BLaER1 (cell line): Measurements from ENCODE around the gene SLC5A3.
A peak's percentile ranks its signal among the peaks of the same experiment; 100 is the strongest.

ENCODE experiments used
- H3K27ac ChIP-seq: shearing (Covaris generic); formaldehyde crosslinking; 2 replicates; pipeline ENCODE4 v1.8.1; 2022
- H3K27me3 ChIP-seq: shearing (Covaris generic); formaldehyde crosslinking; 2 replicates; pipeline ENCODE4 v1.8.1; 2022
- H3K36me3 ChIP-seq: shearing (Covaris generic); formaldehyde crosslinking; 2 replicates; pipeline ENCODE4 v1.8.1; 2022
- H3K4me1 ChIP-seq: shearing (Covaris generic); formaldehyde crosslinking; 2 replicates; pipeline ENCODE4 v1.8.1; 2022
- H3K4me2 ChIP-seq: shearing (Covaris generic); formaldehyde crosslinking; 2 replicates; pipeline ENCODE4 v1.8.1; 2022
- H3K4me3 ChIP-seq: shearing (Covaris generic); formaldehyde crosslinking; 2 replicates; pipeline ENCODE4 v1.8.1; 2022
- H3K9ac ChIP-seq: shearing (Covaris generic); formaldehyde crosslinking; 2 replicates; pipeline ENCODE4 v1.8.1; 2022
- H3K9me3 ChIP-seq: shearing (Covaris generic); formaldehyde crosslinking; 2 replicates; pipeline ENCODE4 v1.8.1; 2022
- H4K20me1 ChIP-seq: shearing (Covaris generic); formaldehyde crosslinking; 2 replicates; pipeline ENCODE4 v1.8.1; 2022
- Cebpa-rat ChIP-seq: shearing (Covaris generic); IDR thresholded peaks from 2 replicates; pipeline ENCODE4 v1.8.1; 2022

The SLC5A3 gene

DNA sequence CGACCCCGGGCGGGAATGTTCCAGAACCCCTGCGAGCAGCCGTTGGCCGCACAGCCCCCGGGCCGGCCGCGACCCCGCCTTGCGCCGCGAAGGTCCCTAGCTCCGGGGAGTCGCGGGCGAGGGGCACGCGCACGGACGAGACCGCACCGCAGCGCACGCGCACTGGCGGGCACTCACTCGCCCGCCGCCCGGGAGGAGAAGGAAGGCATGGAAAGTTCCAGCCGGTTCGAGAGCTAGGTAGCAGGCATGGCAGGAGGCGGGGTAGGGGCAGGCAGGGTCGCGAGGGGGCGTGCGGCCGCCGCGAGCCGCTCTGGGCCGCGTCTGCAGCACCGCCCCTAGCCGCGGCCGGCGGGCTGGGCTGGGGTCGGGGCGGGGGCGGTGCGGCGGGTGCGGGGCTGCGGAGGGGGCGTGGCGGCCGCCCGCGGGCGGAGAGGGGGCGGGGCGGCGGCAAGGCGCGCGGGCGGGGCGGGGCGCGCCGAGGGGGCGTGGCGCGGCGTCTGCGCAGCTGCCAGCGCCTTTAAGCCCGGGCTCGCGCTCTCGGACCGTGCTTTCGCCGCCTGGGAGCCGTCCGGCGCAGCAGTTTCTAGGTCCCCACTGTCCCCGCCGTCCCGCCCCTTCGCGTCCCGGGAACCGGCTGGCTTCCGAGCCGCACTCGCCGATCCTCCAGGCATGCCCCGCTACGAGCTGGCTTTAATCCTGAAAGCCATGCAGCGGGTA is at the start of gene SLC5A3, which contains the start of gene MRPS6:
Gene SLC5A3, plus strand, starts transcription at position 547 of the 717 bp plus-strand sequence. CDS start 21,621 bp downstream, outside the sequence.
Gene MRPS6, plus strand, starts transcription at position 547 of the 717 bp plus-strand sequence. Its CDS starts 123 bp downstream, at position 670.
- Histone ChIP-seq H3K4me3 (peak within 1 kb of the TSS; percentile 93), H4K20me1 (peaks cover 47% of the 10 kb centered on the region), H3K9ac (peak within 1 kb of the TSS; percentile 84), H3K27ac (peak within 1 kb of the TSS; percentile 86), H3K4me1 (peaks cover 45% of the 10 kb centered on the region), H3K9me3 (no peaks in the 10 kb centered on the region), H3K27me3 (no peaks in the 10 kb centered on the region), H3K4me2 (peak within 1 kb of the TSS; percentile 97), H3K36me3 (peaks cover 8% of the 10 kb centered on the region; the same call in 1 of the 2 replicates)
- no peak for TF ChIP-seq Cebpa-rat

DNA sequence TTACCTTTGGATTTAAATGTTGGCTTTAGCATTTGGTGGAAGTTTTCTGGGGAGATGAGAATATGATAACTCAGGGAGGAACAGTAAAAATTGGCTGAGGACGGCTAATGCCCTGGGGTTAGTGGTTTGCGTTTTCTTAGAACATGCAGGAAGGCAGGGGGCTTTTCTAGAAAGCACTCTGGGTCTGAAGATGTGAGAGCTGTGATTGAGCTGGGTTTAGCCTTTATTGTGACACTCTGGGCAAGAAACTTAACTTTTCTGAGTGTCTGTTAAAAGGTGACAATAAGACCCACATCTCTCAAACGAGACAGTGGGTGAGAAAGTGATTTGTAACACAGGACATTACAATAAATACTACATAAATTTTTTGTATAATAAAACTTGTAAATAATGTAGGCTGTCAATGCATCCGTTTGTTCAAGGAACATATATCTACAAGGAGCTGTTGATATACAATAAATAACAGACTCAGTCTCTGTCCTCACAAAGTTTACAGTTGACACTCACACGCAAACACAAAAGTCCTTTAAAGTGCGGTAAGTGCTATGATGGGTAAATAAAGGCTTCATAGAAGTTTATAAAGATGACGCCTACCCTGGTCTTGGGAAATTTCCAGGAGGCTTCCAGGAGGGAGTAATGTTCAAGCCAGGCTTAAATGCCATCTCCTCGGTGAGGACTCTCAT is 49.5 kb upstream of the SLC5A3 start:
- Histone ChIP-seq H3K9ac (no peak overlapping the region), H4K20me1 (no peaks in the 10 kb centered on the region), H3K4me1 (peaks cover 56% of the 10 kb centered on the region), H3K27ac (peak overlapping the region; percentile 75; the same call in 1 of the 2 replicates), H3K4me2 (peak overlapping the region; percentile 57; the same call in 1 of the 2 replicates), H3K27me3 (no peaks in the 10 kb centered on the region), H3K36me3 (no peaks in the 10 kb centered on the region), H3K9me3 (peaks cover 12% of the 10 kb centered on the region), H3K4me3 (no peak overlapping the region)
- TF ChIP-seq Cebpa-rat, result no peak

DNA sequence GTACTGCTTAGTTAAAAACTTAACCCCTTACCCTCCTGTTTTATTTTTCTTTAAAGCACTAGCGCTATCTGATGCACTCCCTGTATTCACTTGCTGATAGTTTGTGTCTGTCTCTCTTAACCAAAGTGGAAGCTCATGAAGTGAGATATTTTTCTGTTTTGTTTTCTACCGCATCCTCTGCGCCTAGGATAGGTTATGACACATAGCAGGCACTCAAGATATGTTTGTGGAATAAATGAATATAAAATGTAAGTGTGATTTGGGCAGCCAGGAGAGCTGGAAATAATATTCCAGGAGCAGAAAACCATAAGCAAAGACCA is 49.0 kb upstream of the SLC5A3 start:
- H3K36me3 ChIP-seq, result no peaks in the 10 kb centered on the region
- H3K4me2 ChIP-seq, result no peak overlapping the region
- no peak overlapping the region for H3K27ac ChIP-seq
- H3K27me3 ChIP-seq, result no peaks in the 10 kb centered on the region
- peaks cover 12% of the 10 kb centered on the region for H3K9me3 ChIP-seq
- TF ChIP-seq Cebpa-rat, result no peak
- H3K4me3 ChIP-seq, result no peak overlapping the region
- H4K20me1 ChIP-seq, result no peaks in the 10 kb centered on the region
- peaks cover 51% of the 10 kb centered on the region for H3K4me1 ChIP-seq
- no peak overlapping the region for H3K9ac ChIP-seq

DNA sequence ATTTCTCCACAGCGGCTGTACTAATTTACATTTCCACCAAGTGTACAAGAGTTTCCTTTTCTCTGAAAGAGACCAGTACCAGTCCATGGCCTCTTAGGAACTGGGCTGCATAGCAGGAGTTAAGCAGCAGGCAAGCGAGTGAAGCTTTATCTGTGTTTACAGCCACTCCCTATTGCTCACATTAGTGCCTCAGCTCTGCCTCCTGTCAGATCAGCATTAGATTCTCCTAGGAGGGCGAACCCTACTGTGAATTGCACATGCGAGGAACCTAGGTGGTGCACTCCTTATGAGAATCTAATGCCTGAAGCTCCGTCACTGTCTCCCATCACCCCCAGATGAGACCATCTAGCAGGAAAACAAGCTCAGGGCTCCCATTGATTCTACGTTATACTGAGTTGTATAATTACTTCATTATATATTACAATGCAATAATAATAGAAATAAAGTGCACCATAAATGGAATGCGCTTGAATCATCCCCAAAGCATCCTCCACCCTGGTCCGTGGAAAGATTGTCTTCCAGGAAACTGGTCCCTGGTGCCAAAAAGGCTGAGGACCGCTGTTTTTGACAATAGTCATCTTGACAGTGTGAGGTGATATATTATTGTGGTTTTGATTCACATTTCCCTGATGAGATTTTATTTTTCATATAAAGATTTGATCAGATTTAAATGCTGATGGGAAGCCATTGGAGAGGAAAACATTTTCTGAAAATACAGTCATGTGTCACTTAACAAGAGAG is 45.5 kb upstream of the SLC5A3 start:
- Histone ChIP-seq H3K27ac (no peak overlapping the region), H4K20me1 (no peaks in the 10 kb centered on the region), H3K27me3 (no peaks in the 10 kb centered on the region), H3K4me3 (no peak overlapping the region), H3K9me3 (peaks cover 6% of the 10 kb centered on the region; the same call in 1 of the 2 replicates), H3K4me2 (no peak overlapping the region), H3K36me3 (no peaks in the 10 kb centered on the region), H3K9ac (no peak overlapping the region), H3K4me1 (peaks cover 15% of the 10 kb centered on the region)
- TF ChIP-seq Cebpa-rat, result no peak

DNA sequence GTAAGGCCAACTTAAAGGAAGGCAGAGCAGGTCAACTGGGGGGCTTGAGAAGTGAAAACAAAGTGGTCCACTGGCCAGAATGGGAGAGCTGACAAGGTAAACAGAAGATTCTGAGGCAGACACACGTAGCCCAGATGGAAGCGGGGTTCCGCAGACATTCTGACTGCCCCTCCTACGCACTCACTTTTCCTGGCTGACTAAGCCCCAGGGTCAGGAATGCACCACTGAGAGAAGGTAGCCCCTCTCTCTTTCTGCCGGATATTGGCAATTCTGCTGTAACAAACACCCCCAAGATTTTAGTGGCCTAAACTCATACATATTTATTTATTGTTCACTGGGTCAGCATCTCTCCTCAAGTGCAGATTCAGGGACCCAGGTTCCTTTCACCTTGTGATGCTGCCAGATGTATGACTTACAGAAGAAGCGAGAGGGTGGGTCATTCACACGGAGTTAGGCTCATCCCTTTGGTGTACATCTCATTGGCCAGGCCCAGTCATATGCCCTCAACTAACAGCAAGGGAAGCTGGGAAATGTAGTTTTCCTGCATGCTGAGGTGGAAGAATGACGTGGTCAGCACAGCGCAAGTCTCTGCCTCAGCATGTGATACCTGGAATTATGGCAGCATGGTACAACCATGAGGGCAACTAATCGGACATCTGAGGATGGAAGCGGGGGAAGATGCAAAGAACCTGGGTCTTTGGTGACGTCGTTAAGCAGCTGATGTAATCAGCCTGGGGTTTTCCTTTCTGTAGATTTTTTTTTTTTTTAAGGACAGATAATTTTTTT is 43.4 kb upstream of the SLC5A3 start:
- TF ChIP-seq Cebpa-rat, result no peak
- no peak overlapping the region for H3K9ac ChIP-seq
- no peak overlapping the region for H3K4me3 ChIP-seq
- H3K27me3 ChIP-seq, result no peaks in the 10 kb centered on the region
- H4K20me1 ChIP-seq, result no peaks in the 10 kb centered on the region
- peaks cover 6% of the 10 kb centered on the region; the same call in 1 of the 2 replicates for H3K9me3 ChIP-seq
- H3K4me2 ChIP-seq, result no peak overlapping the region
- no peaks in the 10 kb centered on the region for H3K4me1 ChIP-seq
- H3K27ac ChIP-seq, result no peak overlapping the region
- H3K36me3 ChIP-seq, result no peaks in the 10 kb centered on the region

DNA sequence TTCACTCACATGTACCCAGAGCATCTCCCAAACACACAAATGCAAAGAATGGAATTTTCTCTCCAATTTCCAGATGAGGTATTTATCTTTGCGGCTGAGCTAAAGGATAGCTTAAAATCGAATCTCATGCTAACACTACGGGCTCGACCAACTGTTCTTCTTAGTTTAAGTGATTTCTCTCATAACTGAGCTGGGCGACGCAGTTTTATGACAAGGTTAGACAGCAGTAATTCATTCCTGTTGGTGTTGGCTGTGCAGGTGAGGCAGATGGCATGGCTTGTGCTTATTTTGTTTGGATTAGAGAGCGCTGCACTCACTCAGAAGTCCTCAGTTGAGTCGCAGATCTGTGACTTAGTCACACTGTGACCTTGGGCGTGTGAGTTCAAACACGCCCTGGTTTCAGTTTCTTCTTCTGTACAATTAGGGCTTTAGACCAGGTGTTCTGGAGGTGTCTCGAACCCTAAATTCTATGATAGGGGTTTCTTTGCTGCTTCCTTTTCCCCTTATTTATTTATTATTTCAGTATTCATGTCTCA is 41.5 kb upstream of the SLC5A3 start:
- H3K27me3 ChIP-seq, result no peaks in the 10 kb centered on the region
- no peak overlapping the region for H3K27ac ChIP-seq
- H3K9me3 ChIP-seq, result peaks cover 4% of the 10 kb centered on the region; the same call in 1 of the 2 replicates
- H4K20me1 ChIP-seq, result no peaks in the 10 kb centered on the region
- H3K4me1 ChIP-seq, result no peaks in the 10 kb centered on the region
- no peak overlapping the region for H3K9ac ChIP-seq
- H3K36me3 ChIP-seq, result no peaks in the 10 kb centered on the region
- H3K4me3 ChIP-seq, result no peak overlapping the region
- H3K4me2 ChIP-seq, result no peak overlapping the region
- no peak for TF ChIP-seq Cebpa-rat

DNA sequence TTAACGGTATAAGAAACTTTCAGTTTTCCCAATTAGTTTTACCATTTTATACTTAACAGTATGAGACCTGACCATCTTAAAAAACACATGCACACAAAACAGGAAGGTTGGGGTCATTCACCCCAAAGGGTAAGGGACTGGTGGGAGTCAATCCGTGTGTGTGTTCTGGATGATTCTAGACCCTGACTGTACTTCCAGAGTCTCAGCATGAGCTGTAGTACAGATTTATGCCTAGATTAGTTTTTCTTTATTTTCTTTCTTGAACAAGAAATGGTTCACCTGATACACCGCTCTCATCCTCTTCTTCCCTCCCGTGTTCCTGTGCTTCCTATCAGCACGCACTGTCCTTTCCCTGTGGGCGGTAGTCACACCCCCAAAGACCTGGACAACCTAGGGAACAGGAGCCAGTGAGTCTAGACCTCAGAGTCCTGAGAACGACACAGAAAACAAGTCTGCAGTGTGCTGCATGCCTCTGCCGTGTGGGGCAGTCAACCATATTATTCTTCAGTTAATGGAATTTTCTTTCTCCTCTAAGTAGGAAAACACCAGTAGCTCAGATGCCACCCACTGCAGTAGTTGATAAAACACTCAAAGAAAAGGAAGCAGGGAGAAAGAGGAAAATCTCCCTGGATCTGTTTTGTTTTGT is 38.9 kb upstream of the SLC5A3 start:
- Histone ChIP-seq H3K9me3 (no peaks in the 10 kb centered on the region; the same call in 1 of the 2 replicates), H3K27ac (no peak overlapping the region), H3K4me3 (no peak overlapping the region), H4K20me1 (no peaks in the 10 kb centered on the region), H3K27me3 (no peaks in the 10 kb centered on the region), H3K4me2 (no peak overlapping the region), H3K36me3 (no peaks in the 10 kb centered on the region), H3K9ac (no peak overlapping the region), H3K4me1 (no peaks in the 10 kb centered on the region)
- no peak for TF ChIP-seq Cebpa-rat

DNA sequence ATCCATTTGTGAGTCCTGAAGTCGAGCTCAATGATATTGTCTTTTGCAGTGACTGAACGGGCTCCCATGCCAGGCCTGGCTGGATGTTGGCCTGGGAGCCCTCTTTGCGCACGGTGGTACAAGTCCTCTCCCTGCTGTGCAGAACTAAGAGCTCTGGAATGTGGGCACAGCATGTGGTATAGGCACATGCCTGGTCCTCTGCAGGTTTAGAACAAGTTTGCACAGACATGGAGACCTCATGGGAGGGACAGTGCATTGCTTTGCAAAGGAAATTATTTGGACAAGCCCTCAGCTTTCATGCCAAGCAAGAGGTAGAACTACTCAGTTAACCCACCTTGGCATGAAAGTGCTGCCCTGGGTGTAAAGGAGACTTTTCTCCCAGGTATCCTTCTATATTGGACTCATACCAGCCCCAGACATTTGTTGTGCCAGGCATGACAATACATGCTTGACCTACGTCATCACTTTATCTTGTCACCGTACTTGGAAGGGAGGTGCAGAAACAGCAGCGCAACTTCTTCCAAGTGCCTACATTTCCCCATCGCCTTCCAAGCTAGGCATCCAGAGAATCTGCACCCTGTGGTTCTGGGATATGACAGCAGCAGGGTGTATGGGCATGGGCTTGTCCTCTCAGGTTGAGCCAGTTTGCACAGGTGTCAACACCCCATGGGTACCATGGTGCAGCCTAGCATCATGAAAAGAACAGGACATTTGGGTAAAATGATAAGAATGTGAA is 37.6 kb upstream of the SLC5A3 start:
- Histone ChIP-seq H4K20me1 (no peaks in the 10 kb centered on the region), H3K9ac (no peak overlapping the region), H3K4me3 (no peak overlapping the region), H3K27ac (no peak overlapping the region), H3K9me3 (no peaks in the 10 kb centered on the region), H3K36me3 (no peaks in the 10 kb centered on the region), H3K4me2 (no peak overlapping the region), H3K4me1 (no peaks in the 10 kb centered on the region), H3K27me3 (no peaks in the 10 kb centered on the region)
- no peak for TF ChIP-seq Cebpa-rat
